ENCODE measurements around the gene FAIM2.

GRCh38 chr12:49878021-49878420, 25.7 kb downstream of the FAIM2 start:
- TF ChIP-seq, protein P1, sequence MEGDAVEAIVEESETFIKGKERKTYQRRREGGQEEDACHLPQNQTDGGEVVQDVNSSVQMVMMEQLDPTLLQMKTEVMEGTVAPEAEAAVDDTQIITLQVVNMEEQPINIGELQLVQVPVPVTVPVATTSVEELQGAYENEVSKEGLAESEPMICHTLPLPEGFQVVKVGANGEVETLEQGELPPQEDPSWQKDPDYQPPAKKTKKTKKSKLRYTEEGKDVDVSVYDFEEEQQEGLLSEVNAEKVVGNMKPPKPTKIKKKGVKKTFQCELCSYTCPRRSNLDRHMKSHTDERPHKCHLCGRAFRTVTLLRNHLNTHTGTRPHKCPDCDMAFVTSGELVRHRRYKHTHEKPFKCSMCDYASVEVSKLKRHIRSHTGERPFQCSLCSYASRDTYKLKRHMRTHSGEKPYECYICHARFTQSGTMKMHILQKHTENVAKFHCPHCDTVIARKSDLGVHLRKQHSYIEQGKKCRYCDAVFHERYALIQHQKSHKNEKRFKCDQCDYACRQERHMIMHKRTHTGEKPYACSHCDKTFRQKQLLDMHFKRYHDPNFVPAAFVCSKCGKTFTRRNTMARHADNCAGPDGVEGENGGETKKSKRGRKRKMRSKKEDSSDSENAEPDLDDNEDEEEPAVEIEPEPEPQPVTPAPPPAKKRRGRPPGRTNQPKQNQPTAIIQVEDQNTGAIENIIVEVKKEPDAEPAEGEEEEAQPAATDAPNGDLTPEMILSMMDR (IDR thresholded peaks at IDR 0.05), result no peak
- TF ChIP-seq POLR2A (IDR thresholded peaks at IDR 0.05), result no peak

All from heart left ventricle (tissue), 13 donors.